Measurements from ENCODE around the gene SLC9A9. TPM values are rescaled to one million over a fixed set of nuclear protein-coding genes. Genes with fewer than 3 reads are reported as not detected.

The SLC9A9 gene
- total RNA-seq, 4 donors from 2014 or later = 1.1 to 15.9 (median 9.7) TPM

DNA sequence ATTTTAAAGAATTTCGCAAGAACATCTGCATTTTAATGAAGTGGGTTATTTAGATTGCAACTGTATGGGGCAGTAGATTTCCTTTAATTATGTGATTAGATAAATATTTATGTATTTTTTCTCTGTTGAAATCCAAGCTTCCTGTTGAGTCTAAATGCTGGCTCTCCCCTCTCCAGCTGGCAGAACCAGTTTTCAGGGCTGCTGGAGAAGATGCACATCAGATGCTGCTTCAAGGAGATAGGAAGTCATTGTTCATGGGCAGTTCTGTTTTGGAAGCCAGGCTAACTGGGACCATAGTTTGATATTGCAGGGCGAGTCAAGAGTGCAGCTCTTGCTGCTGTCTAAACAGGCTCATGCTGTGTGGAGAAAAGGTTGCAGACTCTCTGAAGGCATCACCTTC lies 97.4 kb downstream of the SLC9A9 start:
- H3K27me3 ChIP-seq = no peaks in the 10 kb centered on the region
- peaks cover 0 to 11% (median 0%) of the 10 kb centered on the region in 4 donors for H3K4me1 ChIP-seq
- H3K9me3 ChIP-seq = no peaks in the 10 kb centered on the region
- no peak overlapping the region for H3K4me3 ChIP-seq
- TF ChIP-seq EP300 (IDR thresholded peaks at IDR 0.05; ENCODE audit: low read depth) (no peak), POLR2A (IDR thresholded peaks at IDR 0.05) (no peak)
- TF ChIP-seq, protein P1, sequence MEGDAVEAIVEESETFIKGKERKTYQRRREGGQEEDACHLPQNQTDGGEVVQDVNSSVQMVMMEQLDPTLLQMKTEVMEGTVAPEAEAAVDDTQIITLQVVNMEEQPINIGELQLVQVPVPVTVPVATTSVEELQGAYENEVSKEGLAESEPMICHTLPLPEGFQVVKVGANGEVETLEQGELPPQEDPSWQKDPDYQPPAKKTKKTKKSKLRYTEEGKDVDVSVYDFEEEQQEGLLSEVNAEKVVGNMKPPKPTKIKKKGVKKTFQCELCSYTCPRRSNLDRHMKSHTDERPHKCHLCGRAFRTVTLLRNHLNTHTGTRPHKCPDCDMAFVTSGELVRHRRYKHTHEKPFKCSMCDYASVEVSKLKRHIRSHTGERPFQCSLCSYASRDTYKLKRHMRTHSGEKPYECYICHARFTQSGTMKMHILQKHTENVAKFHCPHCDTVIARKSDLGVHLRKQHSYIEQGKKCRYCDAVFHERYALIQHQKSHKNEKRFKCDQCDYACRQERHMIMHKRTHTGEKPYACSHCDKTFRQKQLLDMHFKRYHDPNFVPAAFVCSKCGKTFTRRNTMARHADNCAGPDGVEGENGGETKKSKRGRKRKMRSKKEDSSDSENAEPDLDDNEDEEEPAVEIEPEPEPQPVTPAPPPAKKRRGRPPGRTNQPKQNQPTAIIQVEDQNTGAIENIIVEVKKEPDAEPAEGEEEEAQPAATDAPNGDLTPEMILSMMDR (IDR thresholded peaks at IDR 0.05) = no peak
- no peaks in the 10 kb centered on the region for H3K36me3 ChIP-seq
- no peak overlapping the region for H3K27ac ChIP-seq
- no peak for DNase-seq
- 78 to 100% methylated on average over 1 to 2 of the region's 2 CpGs for WGBS, 2 donors (ENCODE audit: low coverage in 1 of 2)
- in situ Hi-C loops (cut with MboI; ENCODE audit: low pct_ligation_motif_present in 1 of 4, low pct_unique_long_range_greater_than_20kb in 1 of 4, low sequenced_read_pairs in 3 of 4) (loop anchor here in 1 of 4 donors (25.0 kb wide), 1 partner anchor 211 kb away; the partner anchor contains the start of gene DIPK2A), intact Hi-C loops (cut with DNase I; ENCODE audit: low total_unique reads) (no loop called here)

DNA sequence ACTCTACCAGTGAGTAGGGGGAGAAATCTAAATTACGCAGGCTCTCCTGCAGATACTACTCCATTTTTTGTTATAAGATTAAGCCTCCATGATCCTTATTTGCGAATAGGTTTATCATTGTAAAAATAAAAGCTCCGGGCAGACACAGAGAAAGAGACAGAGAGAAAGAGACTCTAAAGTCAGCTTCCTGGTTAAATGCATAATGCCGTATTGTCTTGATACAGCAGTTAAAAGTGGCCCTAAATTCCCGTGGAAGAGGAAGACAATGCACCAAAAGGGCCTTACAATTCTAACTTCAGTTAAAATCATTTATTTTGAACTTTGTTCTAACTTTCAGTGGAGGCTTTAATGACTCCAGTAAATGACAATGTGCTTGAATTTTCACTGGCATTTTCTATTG lies 98.3 kb downstream of the SLC9A9 start:
- Histone ChIP-seq H3K27ac (no peak overlapping the region), H3K9me3 (no peaks in the 10 kb centered on the region), H3K4me1 (peaks cover 0 to 11% (median 0%) of the 10 kb centered on the region in 4 donors), H3K36me3 (no peaks in the 10 kb centered on the region), H3K27me3 (no peaks in the 10 kb centered on the region), H3K4me3 (no peak overlapping the region)
- TF ChIP-seq EP300 (IDR thresholded peaks at IDR 0.05; ENCODE audit: low read depth) (no peak), POLR2A (IDR thresholded peaks at IDR 0.05) (no peak), POLR2AphosphoS5 (IDR thresholded peaks at IDR 0.05) (no peak)
- TF ChIP-seq, protein P1 (IDR thresholded peaks at IDR 0.05) = no peak
- no peak for DNase-seq
- WGBS, 2 donors (ENCODE audit: low coverage in 1 of 2) = 63 to 70% methylated on average over 5 of the region's 5 CpGs
- intact Hi-C loops (cut with DNase I; ENCODE audit: low total_unique reads) (no loop called here), in situ Hi-C loops (cut with MboI; ENCODE audit: low pct_ligation_motif_present in 1 of 4, low pct_unique_long_range_greater_than_20kb in 1 of 4, low sequenced_read_pairs in 3 of 4) (loop anchor here in 1 of 4 donors (25.0 kb wide), 1 partner anchor 212 kb away; the partner anchor contains the start of gene DIPK2A)

DNA sequence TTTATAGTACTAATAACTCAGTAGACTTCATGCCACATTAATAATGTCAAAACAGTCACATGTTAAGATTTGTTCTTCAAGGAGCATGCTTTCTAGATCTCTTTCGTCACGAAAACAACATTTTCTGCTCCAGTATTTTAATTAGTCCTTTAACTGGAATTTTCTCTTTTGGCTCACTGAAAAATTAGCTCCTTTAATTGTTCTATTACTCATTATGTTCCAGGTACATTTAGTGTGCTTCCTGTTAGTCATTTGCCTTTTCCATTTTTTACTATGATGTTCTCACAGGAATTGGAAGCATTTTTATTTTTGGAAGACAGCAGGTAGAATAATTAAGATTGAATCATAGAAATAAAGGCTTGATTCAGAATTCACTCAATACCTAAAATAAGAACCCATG lies 111.2 kb downstream of the SLC9A9 start:
- in situ Hi-C loops (cut with MboI; ENCODE audit: low pct_ligation_motif_present in 1 of 4, low pct_unique_long_range_greater_than_20kb in 1 of 4, low sequenced_read_pairs in 3 of 4) (no loop called here), intact Hi-C loops (cut with DNase I; ENCODE audit: low total_unique reads) (no loop called here)
- Histone ChIP-seq H3K36me3 (no peaks in the 10 kb centered on the region), H3K4me3 (no peak overlapping the region), H3K9me3 (peaks cover 7% of the 10 kb centered on the region in 2 donors), H3K27me3 (no peaks in the 10 kb centered on the region), H3K4me1 (no peaks in the 10 kb centered on the region), H3K27ac (no peak overlapping the region)
- DNase-seq = no peak
- TF ChIP-seq EP300 (IDR thresholded peaks at IDR 0.05; ENCODE audit: low read depth) (no peak), POLR2AphosphoS5 (IDR thresholded peaks at IDR 0.05) (no peak), POLR2A (IDR thresholded peaks at IDR 0.05) (no peak)
- TF ChIP-seq, protein P1 (IDR thresholded peaks at IDR 0.05) = no peak
- WGBS, 2 donors (ENCODE audit: low coverage in 1 of 2) = 87 to 92% methylated on average over 2 of the region's 2 CpGs

DNA sequence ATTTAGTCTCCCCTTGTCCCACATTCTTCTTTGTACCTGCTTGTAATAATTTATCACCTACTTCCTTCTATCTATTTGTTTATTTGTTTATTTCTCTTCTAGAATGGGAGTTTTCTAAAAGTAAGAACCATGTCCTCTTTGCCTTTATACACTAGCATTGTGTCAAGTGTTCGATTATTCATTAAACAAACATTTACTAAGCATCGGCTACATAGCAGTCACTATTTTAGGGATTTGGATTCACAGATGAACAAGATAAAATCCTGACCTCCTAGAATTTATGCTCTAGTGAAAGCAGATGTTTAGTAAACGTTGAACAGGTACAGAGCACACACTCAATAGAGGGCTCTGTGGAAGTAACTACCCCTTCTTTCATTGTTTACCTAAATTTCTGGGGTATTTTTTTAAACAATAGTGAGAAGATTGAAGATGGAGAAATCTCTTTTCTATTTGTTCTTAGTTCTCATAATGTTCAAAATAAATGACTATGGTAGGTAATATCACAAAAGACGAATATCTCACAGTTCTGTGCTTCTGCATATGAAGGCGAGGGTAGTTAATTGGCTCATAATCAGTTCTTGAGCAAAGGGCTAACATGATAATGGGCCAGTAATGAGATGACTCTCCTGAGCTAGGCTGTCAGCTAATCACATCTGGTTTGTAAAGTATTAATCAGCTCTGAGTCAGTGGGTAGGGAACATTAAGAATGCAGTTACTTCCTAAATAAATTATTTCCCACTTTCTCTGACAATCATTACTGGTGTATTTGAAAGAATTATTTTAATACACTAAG lies 111.9 kb downstream of the SLC9A9 start:
- no peak for DNase-seq
- in situ Hi-C loops (cut with MboI; ENCODE audit: low pct_ligation_motif_present in 1 of 4, low pct_unique_long_range_greater_than_20kb in 1 of 4, low sequenced_read_pairs in 3 of 4) (no loop called here), intact Hi-C loops (cut with DNase I; ENCODE audit: low total_unique reads) (no loop called here)
- Histone ChIP-seq H3K9me3 (peaks cover 7% of the 10 kb centered on the region in 2 donors), H3K4me1 (no peaks in the 10 kb centered on the region), H3K4me3 (no peak overlapping the region), H3K36me3 (no peaks in the 10 kb centered on the region), H3K27me3 (no peaks in the 10 kb centered on the region), H3K27ac (no peak overlapping the region)
- TF ChIP-seq, protein P1 (IDR thresholded peaks at IDR 0.05) = no peak
- TF ChIP-seq POLR2A (IDR thresholded peaks at IDR 0.05) (no peak), EP300 (IDR thresholded peaks at IDR 0.05; ENCODE audit: low read depth) (no peak), POLR2AphosphoS5 (IDR thresholded peaks at IDR 0.05) (no peak)
- WGBS, 2 donors (ENCODE audit: low coverage in 1 of 2) = 70 to 79% methylated on average over 5 of the region's 5 CpGs

All from transverse colon (tissue), 4 donors.